Testis (tissue), 2 donors: ENCODE data around the gene OLFM1.

Experiments
- CTCF ChIP-seq, 3 experiments: fragments of 450-650 bp in 2 of 3; fragments of 200-600 bp in 1 of 3; sonication (generic) in 1 of 3; IDR thresholded peaks; one replicate each; pipeline ENCODE4 v1.5.1; 2016 to 2019; ENCODE audit warnings: antibody characterized with exemption in 3 of 3, mild to moderate bottlenecking in 2 of 3, moderate library complexity in 1 of 3
- POLR2A ChIP-seq: fragments of 450-650 bp; IDR thresholded peaks from one replicate; pipeline ENCODE4 v1.6.1; 2017; ENCODE audit warnings: antibody characterized with exemption, mild to moderate bottlenecking, moderate library complexity

GRCh38 chr9:135119496-135120064, 32.1 kb downstream of the OLFM1 start:
- TF ChIP-seq CTCF (IDR thresholded peaks at IDR 0.05) (no peak), POLR2A (no peak)
